NCI-H748 treated with DMSO at 0.1 percent for 48 hours (cell line): ENCODE data around the gene MOK.
"Not testable (repeated sequence)": the region's sequence is repeated elsewhere in the genome, so short reads cannot be mapped to it uniquely, and the experiment has no call there.

Source experiments
- DNase-seq: peaks from one replicate; lab custom pipeline; 2025; lab: John Stamatoyannopoulos, UW

MOK gene

DNA sequence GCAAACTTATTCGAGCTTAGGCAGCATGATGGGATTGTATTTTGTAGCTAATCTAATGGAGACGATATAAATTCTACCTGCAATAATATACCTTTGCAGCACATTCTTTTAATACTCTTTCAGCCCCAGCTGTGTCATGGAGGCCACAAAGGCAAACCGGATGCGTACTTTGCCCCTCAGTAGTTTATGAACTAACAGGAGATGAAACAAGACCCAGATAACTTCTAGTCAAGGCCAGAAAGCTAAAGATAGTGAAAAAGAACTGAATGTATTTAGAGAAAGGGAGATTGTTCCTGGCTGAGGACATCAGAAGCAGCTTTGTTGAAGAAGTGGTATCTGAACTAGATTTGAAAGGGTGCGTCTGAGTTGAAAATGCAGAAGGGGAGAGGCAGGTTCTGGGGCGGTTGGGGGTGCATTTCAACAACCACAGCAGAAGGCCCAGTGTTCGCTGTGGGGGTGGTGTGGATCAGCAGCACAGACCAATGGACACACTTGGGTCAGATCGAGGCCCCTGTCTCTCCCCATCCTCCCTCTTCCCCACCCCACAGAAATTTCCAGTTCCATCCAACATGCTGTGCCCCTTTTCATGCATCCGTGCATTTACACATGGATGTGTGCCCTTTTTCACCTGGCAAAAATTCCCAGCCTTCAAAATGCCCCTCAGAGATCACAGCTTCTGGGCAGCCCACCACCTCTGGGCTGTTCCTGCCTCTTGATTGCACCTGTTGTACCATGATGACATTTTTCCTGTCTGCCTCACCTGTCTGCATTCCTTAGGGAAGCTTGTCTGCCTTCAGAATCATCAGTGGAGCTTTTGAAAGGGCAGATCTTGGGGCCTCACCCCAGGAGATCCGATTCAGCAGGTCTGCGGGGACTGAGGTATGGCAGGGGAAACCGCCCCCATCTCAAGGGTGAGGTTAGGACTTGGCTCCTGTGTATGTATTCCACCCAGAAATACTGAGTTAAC, 16.8 kb upstream of the MOK start:
- no peak for DNase-seq

DNA sequence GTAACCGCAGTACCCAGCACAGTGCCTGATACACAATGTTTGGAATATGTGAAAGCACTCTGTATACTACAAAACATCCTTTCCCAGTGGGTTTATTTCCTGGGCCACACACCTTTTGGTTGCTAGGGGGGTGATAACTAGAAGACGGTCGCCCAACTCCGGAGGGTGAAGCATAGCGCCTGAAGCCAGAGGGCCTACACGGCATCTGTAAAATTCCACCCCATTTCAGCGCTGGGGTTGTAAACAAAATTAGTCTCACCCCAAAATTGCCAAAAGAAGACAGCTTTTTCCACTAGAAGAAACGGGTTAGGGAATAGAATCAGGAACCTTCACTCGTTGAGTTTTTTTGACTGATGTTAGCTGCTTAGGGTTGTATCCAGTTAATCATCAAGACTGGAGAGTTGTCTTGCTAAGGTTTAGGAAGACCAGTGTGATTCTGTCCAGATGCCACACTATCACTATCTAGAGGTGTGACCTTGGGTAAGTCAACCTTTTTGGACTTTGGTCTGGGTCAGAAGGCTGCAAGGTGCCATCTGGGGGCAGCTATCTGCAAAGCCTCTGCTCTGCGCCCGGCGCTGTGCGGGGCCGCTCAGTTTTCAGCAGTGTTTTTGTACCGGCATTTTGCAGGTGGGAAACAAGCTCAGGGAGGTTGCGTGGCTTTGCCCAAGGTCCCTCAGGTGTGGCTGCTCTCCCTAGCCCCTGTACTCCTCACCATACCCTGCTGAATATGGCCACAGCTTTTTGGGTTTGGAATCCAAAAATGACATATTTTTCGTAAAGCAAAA, 15.9 kb upstream of the MOK start:
- DNase-seq, result no peak

DNA sequence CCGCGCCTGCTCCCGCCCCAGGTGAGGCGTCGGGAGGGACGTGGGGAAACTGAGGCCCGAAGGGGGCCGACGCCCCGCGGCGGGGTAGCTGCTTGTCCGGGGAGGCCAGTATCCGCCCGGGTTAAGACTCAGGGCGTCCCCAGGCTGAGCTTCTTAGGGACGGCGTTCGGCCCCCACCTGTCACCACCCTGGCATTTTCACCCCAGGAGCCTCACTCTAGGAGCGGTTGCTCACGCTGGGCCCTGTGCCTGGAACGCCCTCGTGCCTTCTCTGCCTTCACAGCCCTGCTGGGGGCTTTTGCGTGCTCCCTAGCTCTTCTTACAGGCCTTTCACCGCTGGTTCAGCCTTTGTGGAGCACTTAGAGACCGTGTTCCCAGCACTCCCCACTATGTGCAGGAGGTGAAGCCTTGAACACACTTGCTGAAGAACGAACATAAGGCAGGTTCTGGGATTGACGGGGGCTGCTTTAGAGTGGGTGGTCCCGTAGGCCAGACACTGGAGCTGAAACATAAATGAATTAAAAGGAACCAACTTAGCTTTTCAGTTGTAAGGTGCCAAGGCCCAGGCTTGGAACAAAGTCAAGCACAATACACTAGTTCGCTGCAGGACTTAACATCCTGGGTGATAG, 15.2 kb upstream of the MOK start:
- DNase-seq, result no peak

DNA sequence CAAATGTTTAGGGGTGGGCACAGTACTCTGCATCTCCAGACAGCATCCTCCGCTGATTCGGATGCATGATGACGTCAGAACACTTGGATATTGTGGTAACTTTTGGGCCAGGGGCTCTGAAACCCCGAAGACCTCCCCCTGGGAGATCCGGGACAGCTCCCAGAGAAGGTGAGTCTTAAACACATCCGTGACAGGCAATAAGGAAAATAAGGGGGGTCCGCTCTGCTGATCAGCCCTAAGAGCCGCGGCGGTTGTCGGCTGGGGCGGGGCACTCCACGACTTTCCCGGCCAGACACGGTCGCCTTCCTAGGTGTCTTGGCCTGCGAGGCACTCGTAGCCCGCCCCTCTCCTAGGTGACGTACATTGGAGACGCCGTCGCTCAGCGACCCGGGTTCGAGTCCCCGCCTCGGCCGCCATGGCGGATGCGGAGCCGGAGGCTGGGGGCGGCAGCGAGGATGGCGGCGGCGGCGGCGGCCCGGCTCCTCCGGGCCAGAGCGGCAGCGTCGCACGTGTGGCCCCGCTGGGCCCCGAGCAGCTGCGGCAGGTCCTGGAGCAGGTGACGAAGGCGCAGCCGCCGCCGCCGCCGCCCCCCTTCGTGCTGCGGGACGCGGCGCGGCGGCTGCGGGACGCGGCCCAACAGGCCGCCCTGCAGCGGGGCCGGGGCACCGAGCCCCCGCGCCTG, 14.5 kb upstream of the MOK start, which contains the start of gene ZNF839:
TSS of gene ZNF839 (plus strand) at position 396 of the 682 bp plus-strand sequence. CDS start at position 416, 20 bp downstream.
- DNase-seq, result peak; percentile 66

DNA sequence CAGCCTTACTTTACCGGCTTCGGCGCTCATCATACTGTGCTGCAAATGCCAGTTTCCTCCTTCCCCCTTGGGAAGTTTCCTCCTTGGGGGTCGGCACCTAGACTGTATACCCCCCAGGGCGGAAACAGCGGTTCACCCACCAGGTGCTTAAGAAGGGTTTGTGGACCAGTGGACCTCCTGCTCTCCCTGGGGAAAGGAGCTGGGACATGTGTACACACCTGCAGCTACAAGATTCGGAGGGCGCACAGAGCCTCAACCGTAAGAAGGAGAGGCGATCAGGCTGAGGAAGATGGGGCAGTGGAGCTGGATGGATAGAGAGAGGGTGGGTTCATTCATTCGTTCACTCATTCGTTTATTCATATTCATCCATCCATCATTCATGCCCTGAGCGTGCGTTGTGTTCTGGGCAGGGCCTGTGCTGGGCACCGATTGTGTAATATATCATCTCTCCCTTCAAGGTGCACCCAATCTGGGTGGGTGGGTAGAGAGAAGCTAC, 13.9 kb upstream of the MOK start:
- no peak for DNase-seq

DNA sequence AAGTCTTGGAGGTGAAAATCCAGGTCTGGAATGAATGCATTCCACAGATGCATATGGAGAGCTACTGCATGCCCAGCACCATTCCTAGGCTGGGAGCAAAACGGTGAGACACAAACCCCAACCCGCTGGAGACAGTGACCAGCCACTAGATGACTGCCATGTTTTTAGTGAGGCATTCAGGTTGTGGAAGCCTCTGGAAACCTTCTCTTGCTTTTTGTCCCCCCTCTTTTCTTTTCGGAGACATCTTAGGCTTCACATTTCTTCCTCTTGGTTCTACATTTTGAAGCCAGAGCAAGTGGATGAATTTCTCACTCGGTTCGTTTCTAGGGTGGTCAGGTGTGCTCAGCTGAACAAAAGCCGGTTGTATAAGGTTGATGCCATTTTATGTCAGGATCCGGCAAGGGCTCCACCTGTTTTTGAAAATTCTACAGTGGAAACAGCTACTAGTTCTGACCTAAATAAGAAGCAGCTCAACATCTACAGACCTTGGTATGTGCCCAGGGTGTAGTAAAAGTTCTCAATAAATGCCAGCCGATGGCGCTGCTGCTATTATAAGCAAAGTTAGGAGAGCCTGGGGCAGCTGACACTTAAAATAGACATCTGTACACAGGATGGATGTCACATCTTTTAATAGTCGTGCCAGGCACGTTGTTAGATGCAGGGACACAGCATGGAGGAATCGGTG, 12.7 kb upstream of the MOK start:
- peak; percentile 55 for DNase-seq

DNA sequence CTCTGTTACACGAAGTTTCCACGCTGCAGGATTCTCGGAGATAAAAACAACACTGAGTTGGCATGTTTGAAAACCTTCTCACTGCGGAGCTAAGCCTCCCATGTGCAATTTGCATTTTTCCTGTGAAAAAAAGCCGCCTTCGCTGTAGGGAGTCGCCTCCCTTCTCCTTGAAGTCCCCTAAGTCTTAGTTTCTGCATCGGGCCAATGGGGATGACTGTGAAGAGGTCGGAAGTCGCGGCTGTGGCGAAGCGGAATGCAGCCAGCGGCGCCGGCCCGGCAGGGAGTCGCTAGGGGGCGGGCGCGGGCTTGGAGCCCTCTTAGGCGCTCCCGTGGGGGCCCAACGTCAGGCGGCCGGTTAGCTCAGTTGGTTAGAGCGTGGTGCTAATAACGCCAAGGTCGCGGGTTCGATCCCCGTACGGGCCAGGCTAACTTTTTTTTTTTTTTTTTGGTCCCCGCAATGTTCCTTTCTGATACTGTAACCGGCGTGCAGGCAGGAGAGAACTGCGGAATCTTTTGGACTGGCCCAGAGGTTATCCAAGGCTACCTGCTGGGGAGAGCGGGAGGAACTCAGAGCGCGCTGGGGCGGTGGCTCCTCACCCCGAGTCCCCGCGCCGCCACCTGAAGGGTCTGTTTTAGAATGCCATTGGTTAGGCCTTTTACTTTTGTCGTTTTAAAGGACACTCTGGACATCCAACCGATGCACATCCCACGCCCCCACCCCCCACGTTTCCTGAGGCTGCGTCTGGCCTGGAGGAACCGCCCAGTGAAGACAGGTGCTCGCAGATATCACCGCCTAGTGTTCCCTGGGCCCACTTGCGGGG, 12.0 kb upstream of the MOK start:
- peak; percentile 88 for DNase-seq

DNA sequence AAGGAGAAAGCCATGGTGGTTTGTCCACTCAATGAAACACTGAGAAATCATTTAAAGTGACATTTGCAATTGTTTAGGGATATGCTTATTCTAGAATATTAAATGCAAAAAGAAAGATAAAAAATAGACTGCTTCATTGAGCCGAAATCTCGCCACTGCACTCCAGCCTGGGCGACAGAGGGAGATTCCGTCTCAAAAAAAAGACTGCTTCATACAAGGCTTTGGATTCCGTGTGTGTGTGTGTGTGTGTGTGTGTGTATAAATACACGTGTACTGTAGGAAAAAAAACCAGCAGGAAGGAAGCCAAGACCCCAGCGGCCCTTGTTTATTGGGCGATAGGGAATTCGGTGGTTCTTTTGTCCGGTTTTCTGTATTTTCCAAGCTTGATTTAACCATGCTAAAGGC, 11.4 kb upstream of the MOK start:
- DNase-seq, result peak; percentile 64

DNA sequence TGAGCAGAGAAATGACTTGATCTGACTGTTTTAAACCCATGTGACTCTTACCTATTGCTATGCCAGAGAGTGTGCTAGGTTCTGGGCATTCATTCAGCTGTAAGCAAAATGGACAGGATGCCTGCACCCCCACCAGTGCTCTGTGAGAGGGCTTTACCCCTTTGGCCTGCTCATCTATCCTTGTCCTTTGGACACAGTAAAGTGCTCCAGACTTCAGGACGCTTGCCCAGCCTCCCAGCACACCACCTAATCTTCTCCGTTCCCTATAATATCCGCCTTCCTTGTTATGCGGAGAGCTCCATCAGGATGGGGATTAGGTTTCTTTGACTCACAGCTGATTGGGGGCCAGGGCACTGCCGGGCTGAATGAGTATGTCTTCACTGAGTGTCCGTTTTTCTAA, 10.2 kb upstream of the MOK start:
- DNase-seq, result no peak

DNA sequence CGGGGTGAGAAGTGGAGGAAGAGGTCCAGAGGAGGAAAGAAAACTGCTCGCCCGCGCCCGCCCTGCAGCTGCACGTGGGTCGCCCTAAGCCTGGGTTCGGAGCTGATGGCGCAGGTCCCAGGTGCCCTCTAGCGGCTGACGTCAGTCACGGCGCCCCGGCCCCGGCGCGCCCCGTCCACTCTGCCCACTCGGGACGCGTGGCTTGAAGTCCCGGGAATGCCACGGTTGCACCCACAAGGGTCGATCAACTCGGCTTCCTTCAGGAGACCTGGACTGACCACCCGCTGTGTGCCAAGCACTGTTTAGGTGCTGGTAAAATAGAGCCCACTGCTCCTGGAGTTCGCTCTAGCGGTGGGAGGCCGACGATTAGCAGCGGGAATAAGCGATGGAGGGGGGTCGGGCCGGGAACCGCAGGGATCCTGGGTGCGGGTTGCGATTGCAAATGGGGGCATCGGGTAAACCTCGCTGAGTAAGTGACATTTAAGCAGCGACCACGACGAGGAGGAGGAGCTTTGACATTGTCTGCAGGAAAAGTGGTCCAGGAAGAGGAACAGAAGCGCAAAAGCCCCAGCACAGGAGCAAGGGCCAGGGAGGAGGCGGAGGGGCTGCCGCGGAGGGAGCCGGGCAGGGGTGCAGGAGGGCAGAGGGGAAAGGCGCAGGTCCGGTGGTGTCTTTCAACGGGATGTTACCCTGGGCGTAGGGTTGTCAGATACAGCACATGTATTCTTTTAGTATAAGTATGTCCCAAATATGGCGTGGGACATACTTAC, 9.5 kb upstream of the MOK start:
- peak; percentile 82 for DNase-seq

DNA sequence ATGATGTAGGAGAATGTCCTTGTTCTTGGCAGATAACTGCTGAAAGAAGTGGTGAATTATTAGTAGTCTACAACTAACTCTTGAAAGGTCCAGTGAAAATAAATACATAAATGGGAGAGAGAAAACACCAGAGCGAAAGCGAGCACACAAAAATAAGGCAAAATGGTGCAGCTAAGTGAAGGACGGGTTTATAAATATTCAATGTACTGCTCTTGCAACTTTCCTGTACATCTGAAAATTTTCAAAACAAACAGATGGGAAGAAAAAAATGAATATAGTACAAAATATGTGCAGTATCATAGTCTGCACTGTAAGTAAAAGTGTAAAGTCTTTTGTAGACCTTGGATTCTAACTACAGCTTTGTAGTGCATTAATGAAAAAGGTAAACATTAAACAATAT, 1.3 kb downstream of the MOK start:
- no peak for DNase-seq

DNA sequence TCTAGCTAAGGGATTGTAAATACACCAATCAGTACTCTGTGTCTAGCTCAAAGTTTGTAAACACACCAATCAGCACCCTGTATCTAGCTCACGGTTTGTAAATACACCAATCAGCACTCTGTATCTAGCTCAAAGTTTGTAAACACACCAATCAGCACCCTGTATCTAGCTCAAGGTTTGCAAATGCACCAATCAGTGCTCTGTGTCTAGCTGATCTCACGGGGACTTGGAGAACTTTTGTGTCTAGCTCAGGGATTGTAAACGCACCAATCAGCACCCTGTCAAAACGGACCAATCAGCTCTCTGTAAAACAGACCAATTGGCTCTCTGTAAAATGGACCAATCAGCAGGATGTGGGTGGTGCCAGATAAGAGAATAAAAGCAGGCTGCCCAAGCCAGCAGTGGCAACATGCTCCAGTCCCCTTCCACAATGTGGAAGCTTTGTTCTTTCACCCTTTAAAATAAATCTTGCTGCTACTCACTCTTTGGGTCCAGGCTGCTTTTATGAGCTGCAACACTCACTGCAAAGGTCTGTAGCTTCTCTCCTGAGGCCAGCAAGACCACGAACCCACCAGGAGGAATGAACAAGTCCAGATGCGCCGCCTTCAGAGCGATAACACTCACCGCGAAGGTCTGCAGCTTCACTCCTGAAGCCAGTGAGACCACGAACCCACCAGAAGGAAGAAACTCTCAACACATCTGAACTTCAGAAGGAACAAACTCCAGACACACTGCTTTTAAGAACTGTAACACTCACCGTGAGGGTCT, 6.5 kb downstream of the MOK start:
- DNase-seq, result not testable (repeated sequence)

DNA sequence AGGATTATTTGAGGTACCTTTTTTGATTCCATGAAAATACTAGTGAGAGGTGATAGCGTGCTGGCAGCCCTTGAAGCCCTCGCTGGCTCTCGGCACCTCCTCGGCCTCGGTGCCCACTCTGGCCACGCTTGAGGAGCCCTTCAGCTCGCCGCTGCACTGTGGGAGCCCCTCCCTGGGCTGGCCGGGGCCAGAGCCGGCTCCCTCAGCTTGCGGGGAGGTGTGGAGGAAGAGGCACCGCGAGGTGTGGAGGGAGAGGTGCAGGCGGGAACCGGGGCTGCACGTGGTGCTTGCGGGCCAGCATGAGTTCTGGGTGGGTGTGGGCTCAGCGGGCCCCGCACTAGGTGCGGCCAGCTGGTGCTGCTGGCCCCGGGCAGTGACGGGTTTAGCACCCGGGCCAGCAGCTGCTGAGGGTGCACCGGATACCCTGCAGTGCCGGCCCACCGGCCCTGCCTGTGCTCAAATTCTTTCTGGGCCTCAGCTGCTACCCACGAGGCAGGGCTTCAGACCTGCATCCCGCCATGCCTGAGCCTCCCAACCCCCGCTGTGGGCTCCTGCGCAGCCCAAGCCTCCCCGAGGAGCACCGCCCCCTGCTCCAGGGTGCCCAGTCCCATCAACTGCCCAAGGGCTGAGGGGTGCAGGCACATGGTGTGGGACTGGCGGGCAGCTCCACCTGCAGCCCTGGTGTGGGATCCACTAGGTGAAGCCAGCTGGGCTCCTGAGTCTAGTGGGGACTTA, 7.4 kb downstream of the MOK start:
- DNase-seq, result no peak

DNA sequence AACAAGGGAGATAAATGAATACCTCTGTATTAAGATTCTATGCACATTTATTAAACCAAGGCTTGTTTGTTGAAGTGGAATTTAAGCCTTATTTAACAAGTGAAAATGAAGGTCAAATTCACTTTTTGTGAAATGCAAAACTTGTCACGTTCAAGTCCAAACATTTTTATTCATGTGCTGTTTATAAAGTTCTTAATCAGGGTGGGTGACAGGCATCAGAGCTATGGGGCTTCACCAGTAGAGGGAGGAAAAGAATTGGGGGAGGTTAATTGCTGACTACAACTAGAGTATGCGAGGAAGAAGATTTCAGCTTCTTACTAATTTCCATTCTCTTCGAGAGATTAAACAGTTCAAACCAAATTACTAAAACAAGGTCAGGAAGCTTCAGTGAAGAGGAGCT, 9.7 kb downstream of the MOK start:
- no peak for DNase-seq

DNA sequence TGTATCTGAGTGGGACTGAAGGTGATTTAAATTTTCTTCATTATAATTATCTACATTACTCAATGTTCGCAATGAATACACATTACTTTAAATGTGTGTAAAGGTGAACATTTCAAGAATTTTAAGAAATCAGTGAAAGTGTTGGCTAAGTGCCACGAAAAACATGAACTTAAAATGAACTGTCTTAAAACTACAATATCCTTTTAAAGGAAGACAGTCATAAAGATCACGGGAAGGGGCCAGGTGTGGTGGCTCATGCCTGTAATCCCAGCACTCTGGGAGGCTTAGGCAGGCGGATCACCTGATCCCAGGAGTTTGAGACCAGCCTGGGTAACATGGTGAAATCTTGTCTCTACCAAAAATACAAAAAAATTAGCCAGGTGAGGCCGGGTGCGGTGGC, 11.2 kb downstream of the MOK start:
- no peak for DNase-seq

DNA sequence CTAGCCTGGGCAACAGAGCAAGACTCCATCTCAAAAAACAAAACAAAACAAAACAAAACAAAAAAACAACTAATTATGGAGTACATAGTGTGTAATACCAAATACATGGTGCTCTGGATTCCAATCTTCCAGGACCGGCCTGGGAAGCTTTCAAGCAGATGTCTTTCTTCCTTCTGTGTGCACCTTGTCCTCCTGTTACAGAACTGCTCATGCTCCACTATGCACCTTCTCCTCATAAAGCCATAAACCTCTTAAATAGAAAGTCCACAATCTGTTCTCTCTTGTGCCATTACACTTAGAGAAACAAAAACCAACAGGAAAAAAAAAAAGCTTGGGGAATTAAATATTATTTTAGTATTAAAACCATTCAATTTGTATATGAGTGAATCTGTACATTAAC, 12.5 kb downstream of the MOK start:
- no peak for DNase-seq

DNA sequence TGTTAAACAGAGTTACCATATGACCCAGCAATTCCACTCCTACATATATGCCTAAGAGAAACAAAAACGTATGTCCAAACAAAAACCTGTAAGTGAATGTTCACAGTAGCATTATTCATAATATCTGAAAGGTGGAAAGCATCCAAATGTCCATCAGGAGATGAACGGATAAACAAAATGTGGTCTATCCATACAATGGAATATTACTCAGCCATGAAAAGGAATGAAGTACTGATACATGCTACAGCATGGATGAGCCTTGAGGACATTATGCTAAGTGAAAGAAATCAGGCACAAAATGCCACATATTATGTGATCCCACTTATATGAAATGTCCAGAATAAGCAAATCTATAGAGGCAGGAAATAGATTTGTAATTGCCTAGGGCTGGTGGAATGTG, 16.8 kb downstream of the MOK start:
- no peak for DNase-seq

DNA sequence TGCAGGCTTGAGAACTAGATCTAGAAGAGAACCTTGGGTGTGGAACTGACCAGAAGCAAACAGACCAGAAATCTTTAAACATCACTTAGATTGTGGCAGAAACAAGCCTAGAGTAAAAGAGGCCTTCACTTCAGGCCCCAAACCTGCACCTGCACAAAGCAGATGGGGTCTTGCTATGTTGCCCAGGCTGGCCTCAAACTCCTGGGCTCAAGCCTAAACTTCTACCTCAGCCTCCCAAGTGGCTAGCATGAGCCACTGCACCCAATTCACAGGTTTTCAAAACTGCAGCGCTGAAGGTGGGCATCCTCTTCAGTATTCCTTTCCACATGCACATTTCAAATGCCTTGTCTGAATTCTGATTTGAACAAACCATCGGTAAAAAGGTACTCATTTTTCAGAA, 19.9 kb downstream of the MOK start:
- DNase-seq, result no peak
